Left renal pelvis (tissue), 4 donors: ENCODE measurements around the gene FSTL4. TPM values are rescaled to one million over a fixed set of nuclear protein-coding genes. Genes with fewer than 3 reads are reported as not detected.
"Not testable (repeated sequence)": the region's sequence is repeated elsewhere in the genome, so short reads cannot be mapped to it uniquely, and the experiment has no call there.

Experiments
- DNase-seq, 4 donors: peaks; one replicate each; pipeline ENCODE4 v3.0.0-alpha.2; 2013; ENCODE audit warnings: low read depth in 4 of 4, low spot score in 3 of 4
- polyA plus RNA-seq, 4 donors: library from polyadenylated mRNA; unstranded; fragments of 120-200 nt; gene quantifications; one replicate each; pipeline ENCODE4 v1.2.1, GENCODE V29; 2013; ENCODE audit not compliant: insufficient read length in 4 of 4

The FSTL4 gene
- polyA plus RNA-seq, 4 donors: 0.67 to 1.2 (median 0.79) TPM; not detected in 1

DNA sequence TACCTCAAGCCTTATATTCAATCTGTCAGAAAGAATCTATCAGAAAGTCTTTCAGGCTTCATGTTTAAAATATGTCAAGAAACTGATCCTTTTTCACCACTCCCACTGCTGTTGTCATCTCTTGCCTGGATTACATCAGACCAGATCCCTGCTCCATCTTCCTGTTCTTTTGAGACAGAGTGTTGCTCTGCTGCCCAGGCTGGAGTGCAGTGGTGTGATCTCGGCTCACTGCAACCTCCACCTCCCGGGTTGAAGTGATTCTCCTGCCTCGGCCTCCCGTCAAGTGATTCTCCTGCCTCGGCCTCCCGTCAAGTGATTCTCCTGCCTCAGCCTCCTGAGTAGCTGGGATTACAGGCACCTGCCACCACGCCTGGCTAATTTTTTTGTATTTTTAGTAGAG is 396.2 kb downstream of the FSTL4 start:
- not testable (repeated sequence) for DNase-seq

- DNase-seq: no peak
Observed at GRCh38 chr5:133214153-133214820, 398.1 kb downstream of the FSTL4 start.

DNA sequence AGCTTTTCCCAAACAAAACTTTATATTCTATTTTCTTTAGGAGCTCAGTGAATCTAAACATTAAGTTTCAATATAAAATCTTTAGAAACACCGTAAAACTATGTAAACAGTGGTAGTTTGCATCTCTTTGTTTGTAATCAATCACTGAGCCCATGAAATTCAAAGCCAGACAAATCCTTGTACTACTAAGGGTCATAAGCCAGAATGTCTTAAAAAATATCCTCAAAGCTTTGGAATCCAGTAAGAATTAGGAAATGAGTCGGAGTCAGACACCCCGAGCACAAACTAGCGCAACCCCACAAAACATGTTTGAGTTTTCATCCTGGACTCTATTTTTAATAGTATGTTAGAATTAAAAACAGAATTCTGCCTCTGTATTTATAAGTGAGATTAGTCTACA is 406.7 kb downstream of the FSTL4 start:
- DNase-seq: no peak

- no peak for DNase-seq
Observed at GRCh38 chr5:133205204-133205603, 407.1 kb downstream of the FSTL4 start.

DNA sequence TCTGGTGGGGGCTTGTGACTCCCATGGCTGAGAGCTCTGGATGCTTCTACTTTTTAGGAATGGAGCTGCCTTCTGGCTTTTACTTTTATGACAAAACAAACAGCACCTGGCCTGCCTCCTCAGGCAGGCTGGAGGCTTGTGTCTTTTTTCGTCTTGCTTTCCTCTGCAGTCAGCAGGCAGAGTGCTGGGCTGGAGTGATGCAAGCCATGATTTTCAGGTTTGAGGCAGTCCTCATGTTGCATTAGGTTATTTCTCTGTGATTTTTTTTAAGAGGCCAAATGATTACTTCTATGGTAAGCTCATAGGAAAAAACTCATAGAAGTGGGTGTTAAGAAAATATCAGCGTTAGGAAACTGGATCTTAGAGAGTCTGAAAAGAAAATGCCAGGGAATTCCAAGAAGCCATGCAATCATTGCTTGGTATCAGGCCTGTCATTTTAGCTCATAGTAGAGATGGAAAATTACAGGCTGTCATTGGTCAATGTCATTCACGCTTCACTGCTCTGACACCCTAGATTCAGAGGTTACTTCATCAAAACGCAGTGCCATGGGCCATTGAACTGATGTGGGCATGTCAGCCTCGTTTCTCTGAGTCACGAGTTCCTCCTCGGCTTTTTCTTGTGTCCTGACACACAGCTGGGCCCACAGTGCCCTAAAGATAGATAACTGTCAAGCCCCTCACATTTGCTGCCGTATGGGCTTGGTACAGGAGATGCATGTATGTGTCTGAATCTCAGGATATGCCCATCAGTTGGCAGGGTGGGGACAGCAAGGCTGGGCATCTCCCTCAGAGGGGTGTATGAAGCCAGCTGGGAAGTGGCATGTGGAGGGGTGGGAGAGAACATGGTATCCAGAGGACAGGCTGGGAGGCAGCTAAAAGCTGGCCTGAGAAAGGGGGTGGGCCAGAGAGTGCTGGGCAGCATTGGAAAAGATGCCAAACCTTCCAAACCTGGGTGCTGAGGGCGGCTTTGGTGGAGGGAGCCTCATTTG is 408.7 kb downstream of the FSTL4 start:
- DNase-seq: no peak

DNA sequence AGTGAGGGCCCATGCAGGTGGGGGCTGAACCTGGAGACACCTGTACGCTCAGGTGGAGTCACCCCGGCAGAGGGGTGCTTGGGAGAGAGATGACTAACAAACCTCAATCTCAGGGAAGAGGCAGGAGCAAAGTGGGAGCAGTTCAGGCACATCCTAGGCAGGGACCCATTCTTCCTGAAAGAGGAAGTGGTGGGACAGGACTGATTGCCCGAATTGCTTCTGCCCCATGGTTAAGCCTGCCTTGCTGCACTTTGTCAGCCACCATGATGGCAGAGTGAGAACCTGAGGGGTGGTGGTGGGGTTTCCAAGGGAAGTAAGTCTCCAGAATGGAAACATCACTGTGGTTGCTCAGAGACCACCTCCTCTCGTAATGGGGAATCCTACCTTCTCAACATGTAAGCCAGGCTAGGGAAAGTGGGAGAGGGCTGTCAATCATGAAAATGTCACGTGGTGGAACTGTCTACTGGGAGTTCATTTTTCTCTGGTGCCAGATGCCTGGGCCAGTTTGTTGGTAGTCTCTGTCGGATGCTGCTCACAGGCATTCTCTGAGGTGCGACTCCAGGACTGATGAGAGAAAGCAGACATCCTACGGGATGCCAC is 410.2 kb downstream of the FSTL4 start:
- DNase-seq: no peak

GRCh38 chr5:133201310-133201709 is 411.0 kb downstream of the FSTL4 start:
- no peak for DNase-seq

GRCh38 chr5:133200256-133200655 is 412.1 kb downstream of the FSTL4 start:
- DNase-seq: no peak

GRCh38 chr5:133199417-133200178 is 412.7 kb downstream of the FSTL4 start:
- DNase-seq: no peak

DNA sequence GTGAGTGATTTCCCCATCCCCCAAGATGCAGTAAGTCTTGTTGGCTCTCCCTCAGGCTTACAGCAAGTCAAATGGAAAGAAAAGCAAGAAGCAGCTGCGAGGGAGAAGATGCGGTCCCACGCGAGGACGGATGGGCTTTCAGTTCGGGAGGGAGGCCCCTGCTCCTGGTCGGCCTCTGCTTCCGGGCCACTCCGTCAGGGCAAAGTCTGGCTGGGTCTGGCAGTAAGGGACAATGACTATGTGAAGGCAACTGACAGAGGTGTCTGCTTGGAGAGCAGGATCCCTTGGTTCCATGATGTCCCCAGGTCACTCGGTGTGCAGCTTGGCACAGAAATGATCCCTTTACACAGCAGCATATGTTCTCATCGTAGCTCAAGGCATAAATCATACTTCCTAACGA is 413.8 kb downstream of the FSTL4 start:
- no peak for DNase-seq

GRCh38 chr5:133196441-133197085 is 415.8 kb downstream of the FSTL4 start:
- no peak for DNase-seq

DNA sequence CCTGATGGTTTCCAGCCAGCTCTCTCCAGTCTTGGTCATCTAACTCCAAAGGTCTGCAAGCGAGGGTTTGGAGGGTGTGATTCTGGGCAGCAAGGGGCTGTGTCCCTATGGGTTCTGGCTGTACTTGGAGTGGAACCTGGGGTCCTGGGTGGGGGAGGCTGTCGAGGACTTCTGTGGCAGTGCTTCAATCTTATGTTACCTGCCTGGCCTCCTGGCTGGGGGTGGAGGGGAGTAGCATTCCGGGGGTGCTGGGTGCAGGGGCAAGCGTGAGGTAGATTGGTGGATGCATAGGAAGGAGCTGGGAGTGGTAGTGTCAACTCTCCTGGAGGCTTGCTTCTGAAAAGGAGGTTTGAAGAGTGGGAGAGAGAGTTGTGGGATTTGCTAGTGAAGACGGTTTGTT is 417.1 kb downstream of the FSTL4 start:
- DNase-seq: no peak

- no peak for DNase-seq
Observed at GRCh38 chr5:133193794-133194193, 418.5 kb downstream of the FSTL4 start.

- no peak for DNase-seq
Observed at GRCh38 chr5:133192716-133193115, 419.6 kb downstream of the FSTL4 start.

DNA sequence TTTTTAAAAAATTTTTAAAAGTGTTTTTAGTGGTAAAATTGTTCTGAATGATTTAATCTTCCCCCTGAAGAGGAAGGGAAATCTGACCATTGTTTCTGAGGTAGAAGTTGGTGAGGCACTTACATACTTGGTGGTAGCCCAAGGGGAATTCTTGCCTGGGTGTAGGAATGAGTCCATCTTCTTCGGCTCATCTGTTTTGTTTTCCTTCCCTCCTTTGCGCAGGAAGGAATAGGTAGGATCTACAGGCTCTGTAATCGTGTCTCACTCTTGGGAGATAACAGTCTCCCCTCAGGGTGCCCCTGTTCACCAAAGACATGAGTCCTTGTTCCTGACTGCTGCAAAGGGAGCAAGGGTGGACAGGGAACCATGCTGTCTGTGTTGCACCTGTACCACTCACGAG is 422.5 kb downstream of the FSTL4 start:
- DNase-seq: no peak

DNA sequence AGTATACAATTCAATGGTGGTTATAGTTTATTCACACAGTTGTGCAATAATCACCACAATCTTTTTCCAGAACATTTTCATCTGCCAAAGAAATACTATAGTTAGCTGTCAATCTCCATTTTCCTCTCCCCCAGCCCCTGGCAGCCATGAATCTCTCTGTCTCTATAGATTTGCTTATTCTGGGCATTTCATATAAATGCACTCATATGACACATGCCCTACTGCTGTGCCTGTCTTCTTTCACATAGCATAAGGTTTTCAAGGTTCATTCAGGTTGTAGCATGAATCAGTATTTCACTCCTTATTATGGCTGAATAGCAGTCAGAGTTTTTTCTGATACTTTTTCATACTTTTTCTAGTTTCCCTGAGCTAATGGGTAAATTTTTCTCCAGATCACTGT is 432.9 kb downstream of the FSTL4 start:
- DNase-seq: no peak

- DNase-seq: not testable (repeated sequence)
Observed at GRCh38 chr5:133170756-133171387, 441.5 kb downstream of the FSTL4 start.

GRCh38 chr5:133164759-133165158 is 447.6 kb downstream of the FSTL4 start:
- DNase-seq: no peak

DNA sequence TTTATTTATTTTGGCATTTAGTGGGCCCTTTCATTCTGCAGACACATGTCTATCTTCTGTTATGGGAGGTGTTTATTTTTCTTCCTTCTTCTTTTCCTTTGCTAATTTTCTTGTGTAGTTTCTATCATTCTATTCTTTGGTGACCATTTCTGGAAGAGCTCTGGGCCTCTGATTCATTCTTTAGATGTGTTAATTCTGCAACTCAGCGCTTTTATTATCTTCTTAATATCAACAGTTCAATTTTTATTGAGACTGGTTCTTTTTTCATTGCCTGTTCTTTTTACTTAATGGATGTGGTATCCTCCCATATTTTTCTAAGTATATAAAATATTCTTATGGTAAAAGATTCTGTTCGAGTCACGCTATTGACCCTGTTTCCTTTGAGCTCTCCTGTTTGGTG is 448.5 kb downstream of the FSTL4 start:
- DNase-seq: no peak

DNA sequence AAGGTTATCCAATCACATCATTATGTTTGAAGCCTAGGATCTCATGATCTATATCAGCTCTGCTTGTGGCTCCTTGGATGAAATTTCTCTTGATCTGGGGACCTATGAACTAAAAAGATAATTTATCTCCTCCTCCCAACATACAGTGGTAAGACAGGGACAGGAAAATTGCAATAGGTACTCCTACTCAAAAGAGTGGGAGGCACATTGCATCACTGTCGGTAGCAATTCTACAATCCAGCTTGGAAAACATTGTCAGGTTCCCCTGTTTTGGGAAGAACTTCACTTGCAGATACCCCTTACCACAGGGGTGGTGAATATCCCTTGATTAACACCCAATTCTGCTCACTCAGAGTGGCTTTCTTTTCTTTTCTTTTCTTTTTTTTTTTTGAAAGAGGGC is 452.8 kb downstream of the FSTL4 start:
- no peak for DNase-seq
